ENCODE measurements around the gene PROC. TPM values are rescaled to one million over a fixed set of nuclear protein-coding genes. Genes with fewer than 3 reads are reported as not detected.
A peak's percentile ranks its signal among the peaks of the same experiment; 100 is the strongest.

The PROC gene
- total and polyA plus RNA-seq, 11 donors, result not detected

GRCh38 chr2:127376257-127376656, 42.0 kb upstream of the PROC start:
- ATAC-seq (no peak), DNase-seq (no peak)
- 94 to 98% (median 96%) methylated on average over 5 to 8 of the region's 8 CpGs for WGBS, 4 donors
- Histone ChIP-seq H3K27ac (no peak overlapping the region), H3K27me3 (no peaks in the 10 kb centered on the region), H3K9me3 (peaks cover 0 to 28% (median 7%) of the 10 kb centered on the region in 12 donors), H3K36me3 (no peaks in the 10 kb centered on the region), H3K4me3 (no peak overlapping the region), H3K4me1 (peaks cover 0 to 36% (median 14%) of the 10 kb centered on the region in 12 donors)
- no peak for TF ChIP-seq CTCF (IDR thresholded peaks at IDR 0.05)
- no peak for TF ChIP-seq POLR2A (IDR thresholded peaks at IDR 0.05)
- intact Hi-C loops (cut with DNase I), result no loop called here

GRCh38 chr2:127377262-127377661, 41.0 kb upstream of the PROC start:
- Histone ChIP-seq H3K4me3 (no peak overlapping the region), H3K4me1 (peaks cover 0 to 40% (median 24%) of the 10 kb centered on the region in 12 donors)
- 93 to 98% (median 96%) methylated on average over 1 of the region's 1 CpG for WGBS, 4 donors

DNA sequence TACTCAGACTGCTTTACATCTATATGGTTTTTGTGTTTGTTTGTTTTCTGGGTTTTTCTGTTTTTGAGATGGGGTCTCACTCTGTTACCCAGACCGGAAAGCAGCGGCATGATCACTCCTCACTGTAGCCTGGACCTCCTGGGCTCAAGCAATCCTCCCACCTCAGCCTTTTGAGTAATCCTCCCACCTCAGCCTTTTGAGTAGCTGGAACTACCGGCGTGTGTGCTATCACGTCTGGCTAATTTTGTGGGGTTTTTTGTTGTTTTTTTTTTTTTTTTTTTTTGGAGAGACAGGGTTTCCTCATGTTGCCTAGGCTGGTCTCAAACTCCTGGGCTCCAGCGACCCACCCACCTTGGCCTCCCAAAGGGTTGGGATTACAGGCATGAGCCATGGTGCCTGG, 39.5 kb upstream of the PROC start:
- no peak overlapping the region for H3K4me3 ChIP-seq
- ATAC-seq (peak in 1 of 4 donors; percentile 30), DNase-seq (no peak)
- WGBS, 4 donors, result 81 to 88% (median 85%) methylated on average over 6 of the region's 6 CpGs
- H3K9me3 ChIP-seq, result peaks cover 0 to 16% (median under 1%) of the 10 kb centered on the region in 12 donors
- H3K27me3 ChIP-seq, result no peaks in the 10 kb centered on the region
- no peaks in the 10 kb centered on the region for H3K36me3 ChIP-seq
- H3K27ac ChIP-seq, result no peak overlapping the region
- intact Hi-C loops (cut with DNase I), result no loop called here
- TF ChIP-seq POLR2A (IDR thresholded peaks at IDR 0.05), result no peak
- no peak for TF ChIP-seq CTCF (IDR thresholded peaks at IDR 0.05)
- H3K4me1 ChIP-seq, result peaks cover 0 to 53% (median 38%) of the 10 kb centered on the region in 12 donors

More at GRCh38 chr2:127377262-127377661, 41.0 kb upstream of the PROC start:
- Histone ChIP-seq H3K36me3 (no peaks in the 10 kb centered on the region), H3K9me3 (peaks cover 0 to 28% (median 7%) of the 10 kb centered on the region in 12 donors), H3K27ac (no peak overlapping the region), H3K27me3 (no peaks in the 10 kb centered on the region)
- no peak for DNase-seq
- TF ChIP-seq CTCF (IDR thresholded peaks at IDR 0.05), result no peak
- no peak for TF ChIP-seq POLR2A (IDR thresholded peaks at IDR 0.05)
- intact Hi-C loops (cut with DNase I), result no loop called here
- no peak for ATAC-seq

GRCh38 chr2:127379712-127380355, 38.4 kb upstream of the PROC start:
- Histone ChIP-seq H3K36me3 (no peaks in the 10 kb centered on the region), H3K4me3 (no peak overlapping the region), H3K27me3 (no peaks in the 10 kb centered on the region), H3K9me3 (peaks cover 0 to 6% (median 0%) of the 10 kb centered on the region in 12 donors), H3K27ac (no peak overlapping the region), H3K4me1 (peaks cover 0 to 64% (median 44%) of the 10 kb centered on the region in 12 donors)
- DNase-seq, result no peak
- WGBS, 4 donors, result 81 to 90% (median 85%) methylated on average over 4 of the region's 4 CpGs
- TF ChIP-seq CTCF (IDR thresholded peaks at IDR 0.05), result no peak
- no peak for TF ChIP-seq POLR2A (IDR thresholded peaks at IDR 0.05)
- intact Hi-C loops (cut with DNase I), result loop anchor here in 1 of 10 donors (5.0 kb wide), 1 partner anchor 147 kb away; the partner anchor contains the start of gene IWS1
- no peak for ATAC-seq

Data from heart left ventricle (tissue), 16 donors.